HG02759 (cell line): Measurements from ENCODE around the gene TCF12.
"Not testable (repeated sequence)": the region's sequence is repeated elsewhere in the genome, so short reads cannot be mapped to it uniquely, and the experiment has no call there.

ENCODE experiments used
- ATAC-seq: cut with Tn5 transposase; IDR thresholded peaks from one replicate; pipeline ENCODE4 v1.9.1; 2021; ENCODE audit warnings: mild to moderate bottlenecking, moderate library complexity; ENCODE audit not compliant: unreplicated experiment

TCF12 gene

GRCh38 chr15:57086857-57087427 lies 168.5 kb downstream of the TCF12 start:
- no peak for ATAC-seq

GRCh38 chr15:57089815-57090495 lies 171.5 kb downstream of the TCF12 start:
- no peak for ATAC-seq

- ATAC-seq, result no peak
These were observed 172.0 kb downstream of the TCF12 start for GRCh38 chr15:57090496-57090859.

- no peak for ATAC-seq
These were observed 173.2 kb downstream of the TCF12 start for GRCh38 chr15:57091636-57092035.

GRCh38 chr15:57092252-57092651 lies 173.8 kb downstream of the TCF12 start:
- ATAC-seq, result no peak

GRCh38 chr15:57094321-57095257 lies 176.1 kb downstream of the TCF12 start:
- no peak for ATAC-seq

- no peak for ATAC-seq
These were observed 177.5 kb downstream of the TCF12 start for GRCh38 chr15:57095896-57096295.

- ATAC-seq, result no peak
These were observed 178.8 kb downstream of the TCF12 start for GRCh38 chr15:57097246-57097645.

- ATAC-seq, result not testable (repeated sequence)
These were observed 179.6 kb downstream of the TCF12 start for GRCh38 chr15:57097919-57098543.

GRCh38 chr15:57098896-57099295 lies 180.5 kb downstream of the TCF12 start:
- no peak for ATAC-seq

- ATAC-seq, result no peak
These were observed 181.7 kb downstream of the TCF12 start for GRCh38 chr15:57100136-57100539.

- ATAC-seq, result no peak
These were observed 184.4 kb downstream of the TCF12 start for GRCh38 chr15:57102858-57103257.

GRCh38 chr15:57108296-57108695 lies 189.9 kb downstream of the TCF12 start:
- no peak for ATAC-seq

GRCh38 chr15:57109005-57109404 lies 190.6 kb downstream of the TCF12 start:
- ATAC-seq, result no peak

- no peak for ATAC-seq
These were observed 192.6 kb downstream of the TCF12 start for GRCh38 chr15:57111002-57111401.

GRCh38 chr15:57112178-57112577 lies 193.7 kb downstream of the TCF12 start:
- no peak for ATAC-seq

GRCh38 chr15:57114070-57114469 lies 195.6 kb downstream of the TCF12 start:
- no peak for ATAC-seq

- no peak for ATAC-seq
These were observed 199.8 kb downstream of the TCF12 start for GRCh38 chr15:57118013-57118799.

GRCh38 chr15:57122080-57122840 lies 203.8 kb downstream of the TCF12 start:
- ATAC-seq, result no peak

- ATAC-seq, result no peak
These were observed 205.6 kb downstream of the TCF12 start for GRCh38 chr15:57124036-57124435.
